NAMALWA (cell line): ENCODE measurements around the gene RIC8B.

Experiments
- DNase-seq: peaks from one replicate; pipeline ENCODE4 v3.0.0-alpha.2; 2015; ENCODE audit warnings: low spot score

The RIC8B gene

GRCh38 chr12:106801830-106802533, 27.5 kb downstream of the RIC8B start:
- no peak for DNase-seq

- no peak for DNase-seq
Measured at GRCh38 chr12:106804668-106805067, 30.2 kb downstream of the RIC8B start.

GRCh38 chr12:106814714-106815113, 40.2 kb downstream of the RIC8B start:
- DNase-seq = no peak

- no peak for DNase-seq
Measured at GRCh38 chr12:106815741-106816140, 41.3 kb downstream of the RIC8B start.

GRCh38 chr12:106816231-106816630, 41.7 kb downstream of the RIC8B start:
- DNase-seq = no peak

GRCh38 chr12:106819991-106820390, 45.5 kb downstream of the RIC8B start:
- no peak for DNase-seq

GRCh38 chr12:106831699-106832098, 57.2 kb downstream of the RIC8B start:
- DNase-seq = no peak

GRCh38 chr12:106837782-106838181, 63.3 kb downstream of the RIC8B start:
- DNase-seq = no peak

- no peak for DNase-seq
Measured at GRCh38 chr12:106839333-106839732, 64.9 kb downstream of the RIC8B start.

GRCh38 chr12:106840243-106840642, 65.8 kb downstream of the RIC8B start:
- no peak for DNase-seq

- DNase-seq = peak; percentile 57
Measured at GRCh38 chr12:106841510-106842302, 67.2 kb downstream of the RIC8B start.

GRCh38 chr12:106845902-106846301, 71.4 kb downstream of the RIC8B start:
- no peak for DNase-seq

- DNase-seq = no peak
Measured at GRCh38 chr12:106847861-106848260, 73.4 kb downstream of the RIC8B start.

GRCh38 chr12:106851306-106851705, 76.8 kb downstream of the RIC8B start:
- no peak for DNase-seq

GRCh38 chr12:106854723-106855122, 80.2 kb downstream of the RIC8B start:
- DNase-seq = no peak

GRCh38 chr12:106855221-106855758, 80.8 kb downstream of the RIC8B start:
- no peak for DNase-seq

GRCh38 chr12:106861984-106862916, 87.8 kb downstream of the RIC8B start:
- no peak for DNase-seq

GRCh38 chr12:106863189-106863588, 88.7 kb downstream of the RIC8B start:
- DNase-seq = no peak

GRCh38 chr12:106865683-106866082, 91.2 kb downstream of the RIC8B start:
- DNase-seq = no peak

- DNase-seq = no peak
Measured at GRCh38 chr12:106866426-106867080, 92.1 kb downstream of the RIC8B start.

- no peak for DNase-seq
Measured at GRCh38 chr12:106867651-106868050, 93.2 kb downstream of the RIC8B start.
